Testis (tissue), 3 donors: ENCODE measurements around the gene ZNF516. TPM values are rescaled to one million over a fixed set of nuclear protein-coding genes. Genes with fewer than 3 reads are reported as not detected.

Experiments
- DNase-seq: peaks from one replicate; pipeline ENCODE4 v3.0.0-alpha.2; 2019
- H3K27ac ChIP-seq, 2 donors: fragments of 200-600 bp; sonication (generic); one replicate each; pipeline ENCODE4 v1.5.1; 2019
- H3K27me3 ChIP-seq: fragments of 200-600 bp; sonication (generic); one replicate; pipeline ENCODE4 v1.5.1; 2019
- H3K36me3 ChIP-seq: fragments of 200-600 bp; sonication (generic); one replicate; pipeline ENCODE4 v1.5.1; 2017; ENCODE audit warnings: low read depth; ENCODE audit errors: missing control alignments
- H3K4me1 ChIP-seq: fragments of 200-600 bp; sonication (generic); one replicate; pipeline ENCODE4 v1.5.1; 2019
- H3K4me3 ChIP-seq, 2 donors: fragments of 200-600 bp; sonication (generic); one replicate each; pipeline ENCODE4 v1.5.1; 2017 to 2019
- H3K9me3 ChIP-seq: fragments of 200-600 bp; sonication (generic); one replicate; pipeline ENCODE4 v1.5.1; 2017
- POLR2A ChIP-seq: fragments of 450-650 bp; IDR thresholded peaks from one replicate; pipeline ENCODE4 v1.6.1; 2017; ENCODE audit warnings: antibody characterized with exemption, mild to moderate bottlenecking, moderate library complexity
- WGBS, 2 donors: methylation state at CpG; one replicate each; pipeline ENCODE4 v1.1.5; 2018; 5-methylcytosine and 5-hydroxymethylcytosine counted together
- intact Hi-C: fragments of 100-400 bp; cut with DNase I; formaldehyde crosslinking; loops from one replicate; pipeline ENCODE4 v1.15.1; 2023; ENCODE audit warnings: low total_unique reads
- polyA plus RNA-seq: library from polyadenylated mRNA; stranded (reverse); fragments of 350-450 nt; fragmentation: Illumina TruSeq; extraction: RNeasy Lipid Tissue Mini Kit (QIAGEN cat#74804); gene quantifications from one replicate; pipeline ENCODE4 v1.2.3, GENCODE V29; 2014; ENCODE audit warnings: low read depth, low replicate concordance; ENCODE audit not compliant: insufficient read depth
- total RNA-seq, 2 donors: library from RNA; depleted of rRNA; stranded (reverse); fragments of >200 nt; gene quantifications; one replicate each; pipeline ENCODE4 v1.2.3, GENCODE V29; 2016
- TF ChIP-seq, protein P1 (sequence below), 3 experiments: fragments of 450-650 bp in 2 of 3; fragments of 200-600 bp in 1 of 3; sonication (generic) in 1 of 3; IDR thresholded peaks; one replicate each; pipeline ENCODE4 v1.5.1; 2016 to 2019; ENCODE audit warnings: antibody characterized with exemption in 3 of 3, mild to moderate bottlenecking in 2 of 3, moderate library complexity in 1 of 3

Gene ZNF516
- total and polyA plus RNA-seq, 3 donors from 2014 or later, result 79.0 to 212 (median 189) TPM

- Histone ChIP-seq H3K4me3 (no peak overlapping the region), H3K27me3 (no peaks in the 10 kb centered on the region), H3K27ac (no peak overlapping the region), H3K36me3 (no peaks in the 10 kb centered on the region), H3K4me1 (peaks cover 26% of the 10 kb centered on the region), H3K9me3 (no peaks in the 10 kb centered on the region)
- intact Hi-C loops, result no loop called here
- TF ChIP-seq, protein P1, sequence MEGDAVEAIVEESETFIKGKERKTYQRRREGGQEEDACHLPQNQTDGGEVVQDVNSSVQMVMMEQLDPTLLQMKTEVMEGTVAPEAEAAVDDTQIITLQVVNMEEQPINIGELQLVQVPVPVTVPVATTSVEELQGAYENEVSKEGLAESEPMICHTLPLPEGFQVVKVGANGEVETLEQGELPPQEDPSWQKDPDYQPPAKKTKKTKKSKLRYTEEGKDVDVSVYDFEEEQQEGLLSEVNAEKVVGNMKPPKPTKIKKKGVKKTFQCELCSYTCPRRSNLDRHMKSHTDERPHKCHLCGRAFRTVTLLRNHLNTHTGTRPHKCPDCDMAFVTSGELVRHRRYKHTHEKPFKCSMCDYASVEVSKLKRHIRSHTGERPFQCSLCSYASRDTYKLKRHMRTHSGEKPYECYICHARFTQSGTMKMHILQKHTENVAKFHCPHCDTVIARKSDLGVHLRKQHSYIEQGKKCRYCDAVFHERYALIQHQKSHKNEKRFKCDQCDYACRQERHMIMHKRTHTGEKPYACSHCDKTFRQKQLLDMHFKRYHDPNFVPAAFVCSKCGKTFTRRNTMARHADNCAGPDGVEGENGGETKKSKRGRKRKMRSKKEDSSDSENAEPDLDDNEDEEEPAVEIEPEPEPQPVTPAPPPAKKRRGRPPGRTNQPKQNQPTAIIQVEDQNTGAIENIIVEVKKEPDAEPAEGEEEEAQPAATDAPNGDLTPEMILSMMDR (IDR thresholded peaks at IDR 0.05), result no peak
- no peak for TF ChIP-seq POLR2A
- WGBS, 2 donors, result 81 to 90% methylated on average over 5 of the region's 5 CpGs
- peak; percentile 7 for DNase-seq
Observed at GRCh38 chr18:76392349-76392748, 102.7 kb downstream of the ZNF516 start.

GRCh38 chr18:76391746-76392145 lies 103.3 kb downstream of the ZNF516 start:
- H3K4me3 ChIP-seq, result no peak overlapping the region
- peak; percentile 13 for DNase-seq
- H3K27ac ChIP-seq, result peak overlapping the region in 1 of 2 donors; percentile 44
- H3K36me3 ChIP-seq, result no peaks in the 10 kb centered on the region
- H3K4me1 ChIP-seq, result peaks cover 26% of the 10 kb centered on the region
- WGBS, 2 donors, result 92 to 93% methylated on average over 19 of the region's 19 CpGs
- H3K9me3 ChIP-seq, result no peaks in the 10 kb centered on the region
- no peaks in the 10 kb centered on the region for H3K27me3 ChIP-seq
- no peak for TF ChIP-seq POLR2A
- TF ChIP-seq, protein P1 (IDR thresholded peaks at IDR 0.05), result no peak
- intact Hi-C loops, result no loop called here

GRCh38 chr18:76391038-76391437 lies 104.0 kb downstream of the ZNF516 start:
- H3K27me3 ChIP-seq, result no peaks in the 10 kb centered on the region
- H3K4me1 ChIP-seq, result peaks cover 26% of the 10 kb centered on the region
- intact Hi-C loops, result no loop called here
- no peak overlapping the region for H3K4me3 ChIP-seq
- DNase-seq, result no peak
- TF ChIP-seq, protein P1 (IDR thresholded peaks at IDR 0.05), result no peak
- no peak for TF ChIP-seq POLR2A
- no peak overlapping the region for H3K27ac ChIP-seq
- 78 to 81% methylated on average over 9 of the region's 9 CpGs for WGBS, 2 donors
- no peaks in the 10 kb centered on the region for H3K36me3 ChIP-seq
- no peaks in the 10 kb centered on the region for H3K9me3 ChIP-seq

GRCh38 chr18:76390452-76391035 lies 104.5 kb downstream of the ZNF516 start:
- DNase-seq, result peak; percentile 61
- Histone ChIP-seq H3K4me3 (no peak overlapping the region), H3K36me3 (no peaks in the 10 kb centered on the region), H3K27ac (peak overlapping the region; percentile 47 to 62), H3K27me3 (no peaks in the 10 kb centered on the region), H3K9me3 (no peaks in the 10 kb centered on the region), H3K4me1 (peaks cover 26% of the 10 kb centered on the region)
- 48 to 58% methylated on average over 9 to 15 of the region's 17 CpGs for WGBS, 2 donors
- TF ChIP-seq POLR2A, result no peak
- TF ChIP-seq, protein P1 (IDR thresholded peaks at IDR 0.05), result no peak
- intact Hi-C loops, result no loop called here

- peak; percentile 23 for DNase-seq
- WGBS, 2 donors, result 47 to 50% methylated on average over 11 of the region's 11 CpGs
- no peak overlapping the region for H3K4me3 ChIP-seq
- intact Hi-C loops, result no loop called here
- H3K4me1 ChIP-seq, result peaks cover 26% of the 10 kb centered on the region
- peak overlapping the region; percentile 47 to 62 for H3K27ac ChIP-seq
- no peaks in the 10 kb centered on the region for H3K36me3 ChIP-seq
- TF ChIP-seq, protein P1 (IDR thresholded peaks at IDR 0.05), result no peak
- TF ChIP-seq POLR2A, result no peak
- no peaks in the 10 kb centered on the region for H3K9me3 ChIP-seq
- no peaks in the 10 kb centered on the region for H3K27me3 ChIP-seq
Observed at GRCh38 chr18:76389716-76390115, 105.3 kb downstream of the ZNF516 start.
